Lower leg skin (tissue), 4 donors: ENCODE data around the gene CSMD2. TPM values are rescaled to one million over a fixed set of nuclear protein-coding genes. Genes with fewer than 3 reads are reported as not detected.

ENCODE experiments used
- DNase-seq, 2 donors: peaks; one replicate each; pipeline ENCODE4 v3.0.0-alpha.2; 2019; ENCODE audit warnings: low spot score in 2 of 2
- H3K4me3 ChIP-seq: fragments of 200-600 bp; sonication (generic); 2 replicates; pipeline ENCODE4 v1.5.1; 2017; ENCODE audit warnings: mild to moderate bottlenecking, low read depth; ENCODE audit not compliant: poor library complexity, severe bottlenecking
- POLR2A ChIP-seq, 2 donors: fragments of 450-650 bp; IDR thresholded peaks; one replicate each; pipeline ENCODE4 v1.6.1; 2016 to 2017; ENCODE audit warnings: antibody characterized with exemption in 2 of 2, mild to moderate bottlenecking in 1 of 2, moderate library complexity in 1 of 2
- WGBS, 2 donors: methylation state at CpG; one replicate each; pipeline ENCODE4 v1.1.5; 2018; 5-methylcytosine and 5-hydroxymethylcytosine counted together
- intact Hi-C: fragments of 100-400 bp; cut with DNase I; formaldehyde crosslinking; loops from one replicate; pipeline ENCODE4 v1.15.0; 2023; ENCODE audit warnings: low total_unique reads
- total RNA-seq, 4 donors: library from RNA; depleted of rRNA; stranded (reverse); fragments of >200 nt; gene quantifications; one replicate each; pipeline ENCODE4 v1.1.0, GENCODE V29; 2016
- TF ChIP-seq, protein P1 (sequence below), 3 donors: fragments of 450-650 bp; IDR thresholded peaks; one replicate each; pipeline ENCODE4 v1.5.1; 2016; ENCODE audit warnings: antibody characterized with exemption in 3 of 3, mild to moderate bottlenecking in 3 of 3, moderate library complexity in 2 of 3

Gene CSMD2
- total RNA-seq, 4 donors from 2014 or later, result 0.11 to 1.0 TPM; not detected in 2

DNA sequence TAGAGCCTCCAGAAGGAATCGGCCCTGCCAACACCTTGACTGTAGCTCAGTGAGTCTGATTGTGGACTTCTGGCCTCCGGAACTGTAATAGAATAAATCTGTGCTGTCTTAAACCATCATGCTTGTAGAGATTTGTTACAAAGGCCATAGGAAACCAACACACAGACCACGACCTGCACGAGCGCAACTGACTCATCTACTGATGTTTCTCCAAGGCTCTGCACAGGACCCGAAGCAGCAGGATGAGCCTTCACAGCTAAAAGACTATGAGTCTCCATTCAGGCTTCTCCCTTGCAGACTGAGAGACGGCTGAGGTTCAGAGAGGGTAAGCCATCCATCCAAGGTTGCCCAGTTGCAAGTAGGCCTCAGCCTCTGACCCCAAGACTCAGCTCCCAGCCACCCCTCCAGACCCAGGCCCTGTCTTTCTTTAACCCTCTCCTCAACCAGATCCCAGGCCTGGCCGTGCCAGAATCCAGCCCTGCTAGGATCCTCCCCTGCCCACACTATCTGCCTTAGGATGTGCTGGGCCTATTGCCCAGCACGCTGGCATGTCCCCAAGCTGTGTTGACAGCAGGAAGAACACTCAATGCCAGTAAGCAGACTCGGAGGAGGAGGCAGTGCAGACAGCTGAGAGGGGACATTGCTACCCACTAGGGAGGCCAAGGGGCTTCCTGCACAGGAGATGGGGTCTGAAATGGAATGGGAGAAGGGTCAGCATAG lies 192.2 kb downstream of the CSMD2 start:
- 56 to 58% methylated on average over 10 of the region's 10 CpGs for WGBS, 2 donors
- DNase-seq, result no peak
- TF ChIP-seq, protein P1, sequence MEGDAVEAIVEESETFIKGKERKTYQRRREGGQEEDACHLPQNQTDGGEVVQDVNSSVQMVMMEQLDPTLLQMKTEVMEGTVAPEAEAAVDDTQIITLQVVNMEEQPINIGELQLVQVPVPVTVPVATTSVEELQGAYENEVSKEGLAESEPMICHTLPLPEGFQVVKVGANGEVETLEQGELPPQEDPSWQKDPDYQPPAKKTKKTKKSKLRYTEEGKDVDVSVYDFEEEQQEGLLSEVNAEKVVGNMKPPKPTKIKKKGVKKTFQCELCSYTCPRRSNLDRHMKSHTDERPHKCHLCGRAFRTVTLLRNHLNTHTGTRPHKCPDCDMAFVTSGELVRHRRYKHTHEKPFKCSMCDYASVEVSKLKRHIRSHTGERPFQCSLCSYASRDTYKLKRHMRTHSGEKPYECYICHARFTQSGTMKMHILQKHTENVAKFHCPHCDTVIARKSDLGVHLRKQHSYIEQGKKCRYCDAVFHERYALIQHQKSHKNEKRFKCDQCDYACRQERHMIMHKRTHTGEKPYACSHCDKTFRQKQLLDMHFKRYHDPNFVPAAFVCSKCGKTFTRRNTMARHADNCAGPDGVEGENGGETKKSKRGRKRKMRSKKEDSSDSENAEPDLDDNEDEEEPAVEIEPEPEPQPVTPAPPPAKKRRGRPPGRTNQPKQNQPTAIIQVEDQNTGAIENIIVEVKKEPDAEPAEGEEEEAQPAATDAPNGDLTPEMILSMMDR (IDR thresholded peaks at IDR 0.05), result no peak
- TF ChIP-seq POLR2A (IDR thresholded peaks at IDR 0.05), result no peak
- intact Hi-C loops, result no loop called here
- H3K4me3 ChIP-seq, result no peak overlapping the region

- TF ChIP-seq, protein P1 (IDR thresholded peaks at IDR 0.05), result no peak
- no peak for TF ChIP-seq POLR2A (IDR thresholded peaks at IDR 0.05)
- 68 to 71% methylated on average over 7 of the region's 7 CpGs for WGBS, 2 donors
- no peak for DNase-seq
- intact Hi-C loops, result no loop called here
- no peak overlapping the region for H3K4me3 ChIP-seq
Measured at GRCh38 chr1:33971913-33972312, 193.1 kb downstream of the CSMD2 start.

GRCh38 chr1:33971018-33971710 lies 193.9 kb downstream of the CSMD2 start:
- no peak for DNase-seq
- WGBS, 2 donors, result 54 to 68% methylated on average over 12 to 17 of the region's 17 CpGs
- intact Hi-C loops, result no loop called here
- TF ChIP-seq, protein P1 (IDR thresholded peaks at IDR 0.05), result no peak
- no peak for TF ChIP-seq POLR2A (IDR thresholded peaks at IDR 0.05)
- H3K4me3 ChIP-seq, result no peak overlapping the region

GRCh38 chr1:33970148-33970825 lies 194.7 kb downstream of the CSMD2 start:
- H3K4me3 ChIP-seq, result no peak overlapping the region
- TF ChIP-seq, protein P1 (IDR thresholded peaks at IDR 0.05), result no peak
- TF ChIP-seq POLR2A (IDR thresholded peaks at IDR 0.05), result no peak
- DNase-seq, result no peak
- 92 to 95% methylated on average over 5 of the region's 5 CpGs for WGBS, 2 donors
- intact Hi-C loops, result no loop called here

GRCh38 chr1:33966346-33967141 lies 198.5 kb downstream of the CSMD2 start:
- intact Hi-C loops, result no loop called here

More at GRCh38 chr1:33966346-33967141, 198.5 kb downstream of the CSMD2 start:
- DNase-seq, result no peak
- no peak overlapping the region for H3K4me3 ChIP-seq
- 69 to 75% methylated on average over 12 of the region's 12 CpGs for WGBS, 2 donors
- TF ChIP-seq POLR2A (IDR thresholded peaks at IDR 0.05), result no peak
- TF ChIP-seq, protein P1 (IDR thresholded peaks at IDR 0.05), result no peak
